GM21528 (cell line): ENCODE measurements around the gene TFAM.

Experiments
- ATAC-seq: cut with Tn5 transposase; IDR thresholded peaks from one replicate; pipeline ENCODE4 v1.9.1; 2021; ENCODE audit warnings: mild to moderate bottlenecking, moderate library complexity; ENCODE audit not compliant: unreplicated experiment, low FRiP score

Gene TFAM

GRCh38 chr10:58431903-58432302, 46.7 kb downstream of the TFAM start:
- ATAC-seq, result no peak

GRCh38 chr10:58433066-58433465, 47.9 kb downstream of the TFAM start:
- ATAC-seq, result no peak

- no peak for ATAC-seq
Measured at GRCh38 chr10:58433571-58433970, 48.4 kb downstream of the TFAM start.

- no peak for ATAC-seq
Measured at GRCh38 chr10:58435297-58435985, 50.2 kb downstream of the TFAM start.

GRCh38 chr10:58436071-58436470, 50.9 kb downstream of the TFAM start:
- no peak for ATAC-seq

GRCh38 chr10:58438340-58438871, 53.2 kb downstream of the TFAM start:
- no peak for ATAC-seq

- no peak for ATAC-seq
Measured at GRCh38 chr10:58438986-58439385, 53.8 kb downstream of the TFAM start.

- ATAC-seq, result no peak
Measured at GRCh38 chr10:58439632-58440364, 54.6 kb downstream of the TFAM start.

GRCh38 chr10:58440484-58440883, 55.3 kb downstream of the TFAM start:
- ATAC-seq, result no peak

GRCh38 chr10:58444321-58444720, 59.1 kb downstream of the TFAM start:
- no peak for ATAC-seq

- no peak for ATAC-seq
Measured at GRCh38 chr10:58444876-58445275, 59.7 kb downstream of the TFAM start.

GRCh38 chr10:58448121-58448935, 63.1 kb downstream of the TFAM start:
- ATAC-seq, result no peak
